ENCODE measurements around the gene ATP1B4. TPM values are rescaled to one million over a fixed set of nuclear protein-coding genes. Genes with fewer than 3 reads are reported as not detected.

ATP1B4 gene
- total RNA-seq, 2 donors from 2014 or later = not detected

DNA sequence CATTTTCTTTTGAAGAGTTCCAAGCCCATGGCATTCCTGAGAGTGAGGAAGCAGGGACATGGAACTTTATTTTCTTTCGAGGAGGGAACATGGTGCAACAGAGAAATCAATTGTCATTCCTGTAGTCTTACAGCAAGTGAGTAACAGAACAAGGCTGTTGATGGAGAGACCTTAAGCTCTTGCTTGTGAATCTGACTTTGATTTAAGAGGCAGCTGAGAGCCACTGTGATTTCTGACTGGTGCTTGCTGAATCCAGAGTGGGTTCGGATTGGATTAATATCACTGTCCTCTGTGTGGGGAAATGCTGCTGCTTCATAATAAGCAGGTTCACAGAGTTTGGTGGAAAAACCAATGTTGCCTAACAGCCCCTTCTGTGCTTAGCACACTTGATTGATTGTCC is 4.7 kb upstream of the ATP1B4 start:
- ATAC-seq = no peak
- no peak overlapping the region for H3K27ac ChIP-seq
- WGBS, 2 donors = 23 to 30% methylated on average over 2 of the region's 2 CpGs
- H3K36me3 ChIP-seq (replicated peaks in 1 of 2; ENCODE audit: insufficient read depth in 1 of 2, low read depth in 2 of 2) = no peaks in the 10 kb centered on the region
- DNase-seq = no peak
- no peak for TF ChIP-seq POLR2A (IDR thresholded peaks at IDR 0.05)
- TF ChIP-seq, protein P1, sequence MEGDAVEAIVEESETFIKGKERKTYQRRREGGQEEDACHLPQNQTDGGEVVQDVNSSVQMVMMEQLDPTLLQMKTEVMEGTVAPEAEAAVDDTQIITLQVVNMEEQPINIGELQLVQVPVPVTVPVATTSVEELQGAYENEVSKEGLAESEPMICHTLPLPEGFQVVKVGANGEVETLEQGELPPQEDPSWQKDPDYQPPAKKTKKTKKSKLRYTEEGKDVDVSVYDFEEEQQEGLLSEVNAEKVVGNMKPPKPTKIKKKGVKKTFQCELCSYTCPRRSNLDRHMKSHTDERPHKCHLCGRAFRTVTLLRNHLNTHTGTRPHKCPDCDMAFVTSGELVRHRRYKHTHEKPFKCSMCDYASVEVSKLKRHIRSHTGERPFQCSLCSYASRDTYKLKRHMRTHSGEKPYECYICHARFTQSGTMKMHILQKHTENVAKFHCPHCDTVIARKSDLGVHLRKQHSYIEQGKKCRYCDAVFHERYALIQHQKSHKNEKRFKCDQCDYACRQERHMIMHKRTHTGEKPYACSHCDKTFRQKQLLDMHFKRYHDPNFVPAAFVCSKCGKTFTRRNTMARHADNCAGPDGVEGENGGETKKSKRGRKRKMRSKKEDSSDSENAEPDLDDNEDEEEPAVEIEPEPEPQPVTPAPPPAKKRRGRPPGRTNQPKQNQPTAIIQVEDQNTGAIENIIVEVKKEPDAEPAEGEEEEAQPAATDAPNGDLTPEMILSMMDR (IDR thresholded peaks at IDR 0.05) = no peak
- no peaks in the 10 kb centered on the region for H3K9me3 ChIP-seq
- no peak overlapping the region for H3K4me3 ChIP-seq
- intact Hi-C loops (cut with DNase I) = no loop called here
- no peaks in the 10 kb centered on the region for H3K4me1 ChIP-seq
- no peaks in the 10 kb centered on the region for H3K27me3 ChIP-seq

DNA sequence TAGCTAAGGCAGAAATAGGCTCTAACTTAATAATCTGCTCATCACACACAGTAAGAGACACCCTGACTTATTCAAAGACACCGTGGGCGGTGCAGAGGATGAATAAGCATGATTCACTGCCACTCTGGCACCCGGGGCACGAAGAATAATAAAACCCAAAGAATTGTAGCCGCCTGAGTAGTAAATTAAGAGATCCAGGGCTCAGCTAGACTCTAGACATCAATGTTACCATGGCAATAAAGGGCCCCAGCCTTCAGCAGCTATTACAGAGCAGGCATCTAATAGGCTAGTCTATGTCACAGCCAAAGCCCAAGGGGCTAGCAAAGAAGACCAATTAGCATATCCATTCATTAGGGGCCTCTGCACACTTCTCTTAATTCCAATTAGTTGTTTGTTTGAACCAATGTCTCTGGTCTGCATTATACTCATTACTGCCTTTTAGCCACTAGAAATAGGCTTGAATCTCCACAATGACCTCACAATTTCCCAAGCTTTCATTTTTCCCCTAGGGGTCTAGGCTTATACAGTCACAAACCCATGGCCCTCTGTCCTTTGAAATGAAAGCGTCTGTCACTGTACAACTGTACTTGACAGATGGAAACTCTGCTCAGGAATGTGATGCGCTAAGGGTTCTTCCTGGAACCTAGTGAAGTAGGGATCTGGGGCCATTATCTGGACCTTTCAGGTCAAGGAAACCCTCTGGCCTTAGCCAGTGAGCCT is 3.0 kb upstream of the ATP1B4 start:
- no peaks in the 10 kb centered on the region for H3K4me1 ChIP-seq
- H3K27ac ChIP-seq = no peak overlapping the region
- no peaks in the 10 kb centered on the region for H3K36me3 ChIP-seq (replicated peaks in 1 of 2; ENCODE audit: insufficient read depth in 1 of 2, low read depth in 2 of 2)
- 60 to 86% methylated on average over 7 of the region's 7 CpGs for WGBS, 2 donors
- intact Hi-C loops (cut with DNase I) = no loop called here
- ATAC-seq (no peak), DNase-seq (no peak)
- H3K4me3 ChIP-seq = no peak overlapping the region
- TF ChIP-seq, protein P1 (IDR thresholded peaks at IDR 0.05) = no peak
- no peak for TF ChIP-seq POLR2A (IDR thresholded peaks at IDR 0.05)
- H3K9me3 ChIP-seq = no peaks in the 10 kb centered on the region
- no peaks in the 10 kb centered on the region for H3K27me3 ChIP-seq

DNA sequence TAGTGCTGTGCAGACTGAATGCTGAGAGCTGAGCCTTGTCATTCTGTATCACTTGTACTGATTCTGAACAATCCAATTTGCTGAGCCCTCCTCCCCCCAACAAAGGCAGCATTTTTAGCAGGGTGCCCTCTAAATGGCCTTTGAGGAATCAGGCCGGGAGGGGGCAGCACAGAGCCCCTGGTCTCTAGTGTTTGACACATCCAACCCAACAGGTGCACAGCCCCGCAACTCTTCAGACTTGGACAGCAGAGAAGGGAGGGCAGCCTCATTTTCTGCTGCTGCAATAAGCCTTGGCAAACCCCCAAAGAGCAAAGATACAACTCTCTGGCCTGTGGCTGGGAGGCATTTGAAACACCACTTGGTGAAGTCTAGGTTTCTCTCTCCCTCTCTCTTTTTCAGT is 3.4 kb downstream of the ATP1B4 start:
- Histone ChIP-seq H3K36me3 (replicated peaks in 1 of 2; ENCODE audit: insufficient read depth in 1 of 2, low read depth in 2 of 2) (no peaks in the 10 kb centered on the region), H3K4me3 (no peak overlapping the region), H3K27me3 (no peaks in the 10 kb centered on the region), H3K4me1 (no peaks in the 10 kb centered on the region), H3K27ac (no peak overlapping the region), H3K9me3 (no peaks in the 10 kb centered on the region)
- intact Hi-C loops (cut with DNase I) = no loop called here
- TF ChIP-seq, protein P1 (IDR thresholded peaks at IDR 0.05) = peak in 6 of 7 experiments; percentile 31 to 49 (median 35)
- no peak for TF ChIP-seq POLR2A (IDR thresholded peaks at IDR 0.05)
- DNase-seq = peak; percentile 46 to 80 (median 52)
- 6 to 10% methylated on average over 2 of the region's 2 CpGs for WGBS, 2 donors
- no peak for ATAC-seq

DNA sequence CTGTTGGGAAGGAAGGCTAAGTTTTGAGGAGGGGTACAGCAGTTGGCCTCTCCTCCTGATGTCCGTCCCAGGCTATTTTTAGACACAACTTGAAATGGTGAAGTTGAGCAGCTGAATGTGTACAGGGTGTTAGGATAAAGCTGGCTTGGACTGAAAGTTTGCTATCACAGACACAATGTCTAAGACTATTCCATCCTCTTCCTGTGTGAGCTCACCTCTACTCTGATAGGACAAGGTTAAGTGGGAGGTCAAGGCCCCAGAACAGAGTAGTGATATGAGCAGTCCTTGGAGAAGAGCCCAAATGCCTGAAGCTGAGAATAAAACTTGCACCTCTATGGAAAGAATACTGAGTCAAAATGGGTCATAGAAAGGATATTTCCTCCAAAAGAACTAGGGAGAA is 4.1 kb downstream of the ATP1B4 start:
- no peak overlapping the region for H3K4me3 ChIP-seq
- H3K27ac ChIP-seq = no peak overlapping the region
- DNase-seq (no peak), ATAC-seq (no peak)
- TF ChIP-seq POLR2A (IDR thresholded peaks at IDR 0.05) = no peak
- TF ChIP-seq, protein P1 (IDR thresholded peaks at IDR 0.05) = no peak
- no peaks in the 10 kb centered on the region for H3K36me3 ChIP-seq (replicated peaks in 1 of 2; ENCODE audit: insufficient read depth in 1 of 2, low read depth in 2 of 2)
- H3K4me1 ChIP-seq = no peaks in the 10 kb centered on the region
- no peaks in the 10 kb centered on the region for H3K9me3 ChIP-seq
- intact Hi-C loops (cut with DNase I) = no loop called here
- 45 to 63% methylated on average over 1 of the region's 1 CpG for WGBS, 2 donors
- no peaks in the 10 kb centered on the region for H3K27me3 ChIP-seq

DNA sequence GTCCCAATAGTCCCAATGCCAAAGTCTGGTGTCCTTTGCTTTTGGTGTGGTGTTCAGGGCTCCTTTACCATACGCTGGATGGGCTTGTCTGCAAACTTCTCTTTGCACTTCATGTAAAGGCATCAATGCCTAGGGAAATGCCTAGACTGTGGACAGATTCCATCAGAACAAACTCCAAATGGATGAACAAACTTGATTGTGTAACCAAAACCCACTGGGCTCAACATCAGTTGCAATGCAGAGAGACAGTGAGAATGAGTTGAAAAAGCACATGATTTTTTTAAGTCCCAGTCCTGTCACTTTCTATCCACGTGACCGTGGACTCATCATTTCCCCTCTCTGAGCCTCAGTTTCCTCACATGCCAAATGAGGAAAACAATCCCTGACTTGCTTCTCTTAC is 4.9 kb downstream of the ATP1B4 start:
- DNase-seq = no peak
- Histone ChIP-seq H3K4me1 (no peaks in the 10 kb centered on the region), H3K36me3 (replicated peaks in 1 of 2; ENCODE audit: insufficient read depth in 1 of 2, low read depth in 2 of 2) (no peaks in the 10 kb centered on the region), H3K9me3 (no peaks in the 10 kb centered on the region), H3K4me3 (no peak overlapping the region), H3K27me3 (no peaks in the 10 kb centered on the region), H3K27ac (no peak overlapping the region)
- intact Hi-C loops (cut with DNase I) = no loop called here
- TF ChIP-seq, protein P1 (IDR thresholded peaks at IDR 0.05) = no peak
- TF ChIP-seq POLR2A (IDR thresholded peaks at IDR 0.05) = no peak
- WGBS, 2 donors = 53 to 60% methylated on average over 3 of the region's 3 CpGs
- ATAC-seq = no peak

All from body of pancreas (tissue), 4 donors.